DOHH2 (cell line): ENCODE data around the gene TRPM5.

ENCODE experiments used
- EZH2phosphoT487 ChIP-seq: fragments of 200-600 bp; sonication (generic); IDR thresholded peaks from 2 replicates; pipeline ENCODE4 v1.6.1; 2017; ENCODE audit warnings: borderline replicate concordance, mild to moderate bottlenecking, antibody characterized with exemption, low read length, moderate library complexity, mixed read lengths
- TF ChIP-seq, protein P1 (sequence below): fragments of 200-600 bp; sonication (generic); IDR thresholded peaks from one replicate; pipeline ENCODE4 v1.5.1; 2014; ENCODE audit warnings: antibody characterized with exemption, mild to moderate bottlenecking, low read depth, low read length; ENCODE audit not compliant: poor library complexity, severe bottlenecking

DNA sequence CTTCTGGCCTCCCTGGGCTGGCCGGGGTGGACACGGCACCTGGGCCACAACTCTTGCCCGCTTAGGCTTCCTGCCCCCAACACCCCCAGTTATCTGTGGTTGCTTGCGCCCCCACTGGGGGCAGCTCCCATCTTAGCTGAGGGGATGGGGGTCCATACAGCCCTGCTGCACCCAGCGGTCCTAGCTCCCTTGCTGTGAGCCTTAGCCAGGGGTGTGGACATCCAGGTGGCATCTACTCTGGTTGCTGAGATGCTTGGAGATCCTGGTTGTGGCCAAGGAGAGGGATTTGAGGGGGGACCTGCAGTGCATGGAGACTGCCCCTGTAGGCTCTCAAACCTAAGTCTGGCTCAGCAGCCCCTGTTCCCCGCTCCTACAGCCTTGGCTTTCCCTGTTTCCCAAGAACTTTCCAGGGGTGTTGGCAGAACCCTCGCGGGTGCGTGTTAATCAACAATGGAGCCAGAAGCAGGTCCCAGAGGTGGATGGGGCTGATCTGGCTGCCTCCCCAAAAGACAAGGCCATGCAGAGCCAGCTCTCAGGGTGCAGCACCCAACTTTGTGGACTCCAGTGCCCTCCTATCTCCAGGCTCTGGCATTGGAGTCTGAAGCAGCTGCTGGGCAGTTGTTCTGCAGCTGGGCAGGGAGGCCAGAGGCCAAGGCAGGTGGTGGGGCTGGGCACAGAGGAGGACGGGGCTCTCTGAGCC is 3.8 kb upstream of the TRPM5 start:
- TF ChIP-seq, protein P1, sequence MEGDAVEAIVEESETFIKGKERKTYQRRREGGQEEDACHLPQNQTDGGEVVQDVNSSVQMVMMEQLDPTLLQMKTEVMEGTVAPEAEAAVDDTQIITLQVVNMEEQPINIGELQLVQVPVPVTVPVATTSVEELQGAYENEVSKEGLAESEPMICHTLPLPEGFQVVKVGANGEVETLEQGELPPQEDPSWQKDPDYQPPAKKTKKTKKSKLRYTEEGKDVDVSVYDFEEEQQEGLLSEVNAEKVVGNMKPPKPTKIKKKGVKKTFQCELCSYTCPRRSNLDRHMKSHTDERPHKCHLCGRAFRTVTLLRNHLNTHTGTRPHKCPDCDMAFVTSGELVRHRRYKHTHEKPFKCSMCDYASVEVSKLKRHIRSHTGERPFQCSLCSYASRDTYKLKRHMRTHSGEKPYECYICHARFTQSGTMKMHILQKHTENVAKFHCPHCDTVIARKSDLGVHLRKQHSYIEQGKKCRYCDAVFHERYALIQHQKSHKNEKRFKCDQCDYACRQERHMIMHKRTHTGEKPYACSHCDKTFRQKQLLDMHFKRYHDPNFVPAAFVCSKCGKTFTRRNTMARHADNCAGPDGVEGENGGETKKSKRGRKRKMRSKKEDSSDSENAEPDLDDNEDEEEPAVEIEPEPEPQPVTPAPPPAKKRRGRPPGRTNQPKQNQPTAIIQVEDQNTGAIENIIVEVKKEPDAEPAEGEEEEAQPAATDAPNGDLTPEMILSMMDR = no peak
- no peak for TF ChIP-seq EZH2phosphoT487
